22Rv1 (cell line): ENCODE measurements around the gene SIGLEC1.

Source experiments
- CTCF ChIP-seq: fragments of 450-650 bp; IDR thresholded peaks from 2 replicates; pipeline ENCODE4 v1.5.1; 2017; ENCODE audit warnings: mild to moderate bottlenecking
- ZFX ChIP-seq: fragments of 450-650 bp; IDR thresholded peaks from 2 replicates; pipeline ENCODE4 v1.6.1; 2017; ENCODE audit warnings: antibody characterized with exemption, borderline replicate concordance

DNA sequence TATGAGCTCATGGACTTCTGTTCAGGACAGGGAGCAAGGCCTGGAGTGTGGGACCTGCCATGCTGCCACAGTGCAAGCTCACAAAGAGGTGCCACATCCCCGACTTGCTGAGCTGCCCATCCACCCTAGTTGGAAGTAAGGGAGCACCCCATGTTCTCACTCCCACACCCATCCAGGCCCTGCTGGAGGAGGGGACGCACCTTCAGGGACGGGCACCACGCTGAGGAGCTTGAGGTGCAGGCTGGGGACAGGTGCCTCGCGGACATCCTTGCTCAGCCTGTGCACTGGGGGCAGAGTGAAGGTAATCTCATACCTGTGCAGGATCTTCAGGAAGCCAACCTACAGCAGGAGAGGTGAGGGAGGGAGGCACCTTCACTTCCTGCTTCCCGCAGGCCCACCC, 42.9 kb upstream of the SIGLEC1 start:
- TF ChIP-seq CTCF (no peak), ZFX (no peak)
